GM12878 (cell line): ENCODE measurements around the gene PTCD1. TPM values are rescaled to one million over a fixed set of nuclear protein-coding genes. Genes with fewer than 3 reads are reported as not detected.
A peak's percentile ranks its signal among the peaks of the same experiment; 100 is the strongest.

Source experiments
- ATAC-seq: fragments of 200-7000 bp; cut with Tn5 transposase; 3 replicates; pipeline ENCODE4 v1.9.1; 2020; ENCODE audit warnings: mild to moderate bottlenecking, moderate library complexity
- BruUV-seq: library from RNA; stranded (reverse); fragments of 400-500 nt; replicated peaks from 2 replicates; lab custom pipeline; 2021; lab: Mats Ljungman, UMichigan
- CTCF ChIA-PET: fragments of 300-600 bp; sonication (Branson Sonifier 250); formaldehyde crosslinking; extraction: SDS; loops from one replicate; lab custom pipeline; 2021; ENCODE audit warnings: inconsistent platforms; lab: Yijun Ruan, JAX
- POLR2A ChIA-PET: fragments of 350-600 bp; formaldehyde crosslinking; extraction: SDS; loops from one replicate; lab custom pipeline; 2021; ENCODE audit warnings: inconsistent platforms; lab: Charles Lee
- RAD21 ChIA-PET: fragments of 300-600 bp; sonication (Branson Sonifier 250); formaldehyde crosslinking; loops from one replicate; lab custom pipeline; 2023; ENCODE audit warnings: antibody characterized with exemption; ENCODE audit not compliant: unreplicated experiment; lab: Charles Lee
- SMC1A ChIA-PET: fragments of 300-600 bp; sonication (Branson Sonifier 250); formaldehyde crosslinking; loops from one replicate; lab custom pipeline; 2023; ENCODE audit not compliant: unreplicated experiment, uncharacterized antibody; lab: Charles Lee
- DNase-seq: peaks from one replicate; pipeline ENCODE4 v3.0.0-alpha.2; 2011; ENCODE audit warnings: low read depth, low spot score
- FAIRE-seq: peaks from 3 replicates; lab custom pipeline; 2011; peaks lifted over from hg19 to GRCh38; lab: Jason Lieb, UNC
- H2AFZ ChIP-seq: 2 replicates; pipeline ENCODE4 v1.6.0; 2011; ENCODE audit warnings: low read depth, low read length, control low read depth; ENCODE audit not compliant: control insufficient read depth
- H3K27ac ChIP-seq: 2 replicates; pipeline ENCODE4 v1.5.1; 2011; ENCODE audit warnings: control low read depth; ENCODE audit not compliant: control insufficient read depth, insufficient read depth
- H3K27me3 ChIP-seq, 2 experiments: replicated peaks in 1 of 2; 2 replicates each; pipeline versions ENCODE4 v1.6.0 to v1.6.1; 2011; ENCODE audit warnings: low read length in 1 of 2; ENCODE audit not compliant: control insufficient read depth in 2 of 2, insufficient read depth in 2 of 2
- H3K36me3 ChIP-seq, 2 experiments: 2 replicates each; pipeline ENCODE4 v1.5.1; 2011; ENCODE audit warnings: low read length in 1 of 2; ENCODE audit not compliant: control insufficient read depth in 2 of 2, insufficient read depth in 2 of 2
- H3K4me1 ChIP-seq: 2 replicates; pipeline ENCODE4 v1.6.1; 2011; ENCODE audit warnings: mild to moderate bottlenecking, low read length, moderate library complexity, mixed read lengths; ENCODE audit not compliant: control insufficient read depth, insufficient read depth
- H3K4me2 ChIP-seq: 2 replicates; pipeline ENCODE4 v1.6.0; 2011; ENCODE audit warnings: control low read depth; ENCODE audit not compliant: control insufficient read depth, insufficient read depth
- H3K4me3 ChIP-seq: fragments of 200-600 bp; sonication (generic); 2 replicates; pipeline ENCODE4 v1.5.1; 2016
- H3K79me2 ChIP-seq: 2 replicates; pipeline ENCODE4 v1.6.0; 2011; ENCODE audit warnings: low read length; ENCODE audit not compliant: control insufficient read depth, insufficient read depth
- H3K9ac ChIP-seq: 2 replicates; pipeline ENCODE4 v1.8.0; 2011; ENCODE audit warnings: low read length, control low read depth, mixed read lengths; ENCODE audit not compliant: control insufficient read depth, insufficient read depth
- H3K9me3 ChIP-seq: replicated peaks from 3 replicates; pipeline ENCODE4 v1.5.1; 2011; ENCODE audit warnings: mild to moderate bottlenecking, low read length; ENCODE audit not compliant: control insufficient read depth, insufficient read depth
- H4K20me1 ChIP-seq: 2 replicates; pipeline ENCODE4 v1.6.0; 2011; ENCODE audit not compliant: control insufficient read depth, insufficient read depth
- BACH1 ChIP-seq: fragments of 450-650 bp; IDR thresholded peaks from 2 replicates; pipeline ENCODE4 v1.6.1; 2017; ENCODE audit warnings: mild to moderate bottlenecking, borderline replicate concordance
- CEBPB ChIP-seq, 2 experiments: fragments of 150-350 bp in 1 of 2; IDR thresholded peaks; 2 replicates each; pipeline ENCODE4 v1.6.1; 2012 to 2014; ENCODE audit warnings: low read depth in 2 of 2, low read length in 2 of 2, borderline replicate concordance in 1 of 2, inconsistent platforms in 1 of 2
- CREB1 ChIP-seq: IDR thresholded peaks from 2 replicates; pipeline ENCODE4 v1.6.1; 2012; ENCODE audit warnings: low read depth, mild to moderate bottlenecking, inconsistent platforms
- DPF2 ChIP-seq: fragments of 450-650 bp; IDR thresholded peaks from 2 replicates; pipeline ENCODE4 v1.6.1; 2017; ENCODE audit warnings: mild to moderate bottlenecking
- IKZF1 ChIP-seq: fragments of 450-650 bp; conservative IDR thresholded peaks from 2 replicates; pipeline ENCODE4 v1.6.1; 2017; ENCODE audit warnings: antibody characterized with exemption, mild to moderate bottlenecking
- NFXL1 ChIP-seq: fragments of 450-650 bp; IDR thresholded peaks from 2 replicates; pipeline ENCODE4 v1.6.1; 2017; ENCODE audit warnings: antibody characterized with exemption, mild to moderate bottlenecking, borderline replicate concordance
- PAX5 ChIP-seq: IDR thresholded peaks from 2 replicates; pipeline ENCODE4 v1.6.1; 2011; ENCODE audit warnings: low read depth, low read length, borderline replicate concordance
- PML ChIP-seq: IDR thresholded peaks from 2 replicates; pipeline ENCODE4 v1.6.1; 2012; ENCODE audit warnings: low read length, inconsistent platforms
- RAD21 ChIP-seq: IDR thresholded peaks from 2 replicates; pipeline ENCODE4 v1.6.1; 2011; ENCODE audit warnings: mild to moderate bottlenecking, low read depth, low read length, moderate library complexity; ENCODE audit not compliant: insufficient read depth
- RAD51 ChIP-seq: fragments of 450-650 bp; IDR thresholded peaks from 2 replicates; pipeline ENCODE4 v1.6.1; 2016; ENCODE audit warnings: moderate library complexity, mild to moderate bottlenecking, inconsistent platforms
- RB1 ChIP-seq: fragments of 450-650 bp; formaldehyde crosslinking; IDR thresholded peaks from 2 replicates; pipeline ENCODE4 v1.6.1; 2017; ENCODE audit warnings: mild to moderate bottlenecking, borderline replicate concordance
- RELA ChIP-seq: fragments of 450-650 bp; IDR thresholded peaks from 2 replicates; pipeline ENCODE4 v1.8.0; 2014; ENCODE audit warnings: borderline replicate concordance; ENCODE audit not compliant: partially characterized antibody
- SMARCA5 ChIP-seq: fragments of 450-650 bp; IDR thresholded peaks from 2 replicates; pipeline ENCODE4 v1.6.1; 2017; ENCODE audit warnings: mild to moderate bottlenecking
- SMC3 ChIP-seq: IDR thresholded peaks from 2 replicates; pipeline ENCODE4 v1.6.1; 2011; ENCODE audit warnings: low read length, improper control_type of control experiment, borderline replicate concordance
- STAT1 ChIP-seq: fragments of 450-650 bp; conservative IDR thresholded peaks from 2 replicates; pipeline ENCODE4 v1.6.1; 2014; ENCODE audit warnings: antibody characterized with exemption, mild to moderate bottlenecking
- STAT3 ChIP-seq: IDR thresholded peaks from 2 replicates; pipeline ENCODE4 v1.6.1; 2011; ENCODE audit warnings: low read depth, low read length, improper control_type of control experiment
- SUPT20H ChIP-seq: IDR thresholded peaks from 2 replicates; pipeline ENCODE4 v1.6.1; 2011; ENCODE audit warnings: low read depth, mild to moderate bottlenecking, low read length, moderate library complexity, borderline replicate concordance; ENCODE audit not compliant: control insufficient read depth
- TBL1XR1 ChIP-seq: IDR thresholded peaks from 2 replicates; pipeline ENCODE4 v1.6.1; 2012; ENCODE audit warnings: low read depth, low read length, improper control_type of control experiment
- ZBED1 ChIP-seq: IDR thresholded peaks from 2 replicates; pipeline ENCODE4 v1.6.1; 2016; ENCODE audit warnings: borderline replicate concordance
- WGBS: methylation state at CpG from one replicate; pipeline ENCODE4 v1.1.6; 2016; ENCODE audit warnings: low lambda C conversion rate; ENCODE audit not compliant: insufficient replicate concordance, insufficient coverage; ENCODE audit errors: missing lambda C conversion rate; 5-methylcytosine and 5-hydroxymethylcytosine counted together
- in situ Hi-C: fragments of 300-500 bp; cut with MboI; formaldehyde crosslinking; loops from 9 replicates; pipeline ENCODE4 v1.14.3; 2018; ENCODE audit warnings: mixed read lengths
- intact Hi-C: fragments of 100-400 bp; cut with micrococcal nuclease; formaldehyde crosslinking; loops from one replicate; pipeline ENCODE4 v1.14.2; 2022; ENCODE audit not compliant: unreplicated experiment
- polyA plus RNA-seq, 11 experiments: library from polyadenylated mRNA; depleted of rRNA in 4 of 11; unstranded in 6 of 11; stranded (reverse) in 5 of 11; fragments of >200 nt; fragmentation: Nextera tagmentation in 4 of 11; fragmentation: Illumina TruSeq in 1 of 11; extraction: Ambion mirVana in 4 of 11; extraction: Trizol in 1 of 11; gene quantifications; 1 replicate in 1 of 11; 2 replicates in 10 of 11; pipeline versions ENCODE4 v1.2.1 to v1.2.3, GENCODE V29; 2011 to 2016; ENCODE audit warnings: inconsistent platforms in 2 of 11, missing spikeins in 2 of 11, low read depth in 1 of 11
- total RNA-seq, 4 experiments: library from RNA; depleted of rRNA in 3 of 4; stranded (reverse); fragments of >200 nt in 3 of 4; fragmentation: Illumina TruSeq in 1 of 4; extraction: Trizol in 1 of 4; gene quantifications; 2 replicates each; pipeline versions ENCODE4 v1.2.1 to v1.2.3, GENCODE V29; 2013 to 2021

The PTCD1 gene
- total and polyA plus RNA-seq, 10 of the 15 experiments (the other 5 are each of a cell fraction or from before 2014, with no cell fraction given), result 0.26 to 9.7 (median 5.0) TPM

- ATAC-seq, result peak; percentile 10
- ChIA-PET POLR2A (interaction anchor here (1.0 to 1.9 kb wide), 4 partner anchors 9 to 57 kb away, joined by 3 to 9 read pairs (median 6); partner anchors contain the start of genes BUD31, PDAP1, ZKSCAN5 and ZNF394), RAD21 (interaction anchor here (0.9 kb wide), 1 partner anchor 34 kb away, joined by 5 read pairs; the partner anchor contains the start of gene ZNF394), SMC1A (interaction anchor here (0.6 to 1.4 kb wide), 5 partner anchors 9 to 372 kb away, joined by 3 to 7 read pairs (median 3); no protein-coding TSS in a partner anchor), CTCF (interaction anchor here (1.1 kb wide), 1 partner anchor 16 kb away, joined by 3 read pairs; no protein-coding TSS in a partner anchor)
- intact Hi-C loops (loop anchor here (10.0 kb wide), 1 partner anchor 149 kb away; the partner anchor contains the start of gene ZSCAN25), in situ Hi-C loops (no loop called here)
- Histone ChIP-seq H3K36me3 (0 out of 4 replicates have a peak, but pooled peaks cover 0 to 6% of the 10 kb centered on the region in 2 experiments), H3K4me2 (peak overlapping the region; percentile 58), H2AFZ (peak overlapping the region; percentile 98), H3K27me3 (no peaks in the 10 kb centered on the region), H3K79me2 (peaks cover 43% of the 10 kb centered on the region), H3K9me3 (no peaks in the 10 kb centered on the region), H4K20me1 (no peaks in the 10 kb centered on the region), H3K4me3 (peak overlapping the region; percentile 93), H3K4me1 (peaks cover 3% of the 10 kb centered on the region; the same call in 1 of the 2 replicates), H3K27ac (peak overlapping the region; percentile 89), H3K9ac (peak overlapping the region; percentile 99)
- no peak for FAIRE-seq
- DNase-seq, result no peak
- TSS peak; percentile 75 for BruUV-seq
- WGBS, result 6% methylated on average over 9 of the region's 9 CpGs
- no peak for TF ChIP-seq DPF2
- no peak for TF ChIP-seq RELA
- TF ChIP-seq PAX5, result no peak
- TF ChIP-seq SMC3, result no peak
- no peak for TF ChIP-seq RAD51
- no peak for TF ChIP-seq CEBPB (IDR thresholded peaks at IDR 0.05; ENCODE audit: borderline replicate concordance in 1 of 2, low read depth in 2 of 2, low read length in 2 of 2)
- no peak for TF ChIP-seq NFXL1
- TF ChIP-seq RAD21, result no peak
- TF ChIP-seq SUPT20H, result no peak
- TF ChIP-seq BACH1, result no peak
- no peak for TF ChIP-seq IKZF1
- no peak for TF ChIP-seq RB1
- no peak for TF ChIP-seq CREB1
- no peak for TF ChIP-seq STAT3
- TF ChIP-seq STAT1, result no peak
- no peak for TF ChIP-seq TBL1XR1
- TF ChIP-seq PML, result no peak; the same call in 1 of the 2 replicates
- TF ChIP-seq ZBED1, result no peak
- no peak for TF ChIP-seq SMARCA5
- TF ChIP-seq, all 136 proteins: peak for 0
These were observed 26.8 kb upstream of the PTCD1 start for GRCh38 chr7:99465421-99465768.
